Tibial nerve (tissue), 4 donors: ENCODE measurements around the gene PDZD8.

Experiments used
- CTCF ChIP-seq, 5 experiments: fragments of 200-600 bp in 3 of 5; fragments of 450-650 bp in 2 of 5; sonication (generic) in 3 of 5; IDR thresholded peaks; one replicate each; pipeline ENCODE4 v1.5.1; 2016 to 2019; ENCODE audit warnings: antibody characterized with exemption in 5 of 5, mild to moderate bottlenecking in 3 of 5, moderate library complexity in 2 of 5
- EP300 ChIP-seq, 2 donors: sonication (generic); formaldehyde crosslinking; IDR thresholded peaks; one replicate each; pipeline ENCODE4 v1.6.1; 2017; ENCODE audit warnings: antibody characterized with exemption in 2 of 2, mild to moderate bottlenecking in 1 of 2
- POLR2A ChIP-seq, 2 donors: fragments of 450-650 bp; IDR thresholded peaks; one replicate each; pipeline ENCODE4 v1.6.1; 2017; ENCODE audit warnings: antibody characterized with exemption in 2 of 2, mild to moderate bottlenecking in 2 of 2, moderate library complexity in 2 of 2

- TF ChIP-seq CTCF (IDR thresholded peaks at IDR 0.05) (no peak), EP300 (IDR thresholded peaks at IDR 0.05) (no peak), POLR2A (IDR thresholded peaks at IDR 0.05) (no peak)
These were observed 120.9 kb downstream of the PDZD8 start for GRCh38 chr10:117254338-117254737.
